GM12878 (cell line): ENCODE measurements around the gene TP53RK. TPM values are rescaled to one million over a fixed set of nuclear protein-coding genes. Genes with fewer than 3 reads are reported as not detected.

Source experiments
- ATAC-seq: fragments of 200-7000 bp; cut with Tn5 transposase; 3 replicates; pipeline ENCODE4 v1.9.1; 2020; ENCODE audit warnings: mild to moderate bottlenecking, moderate library complexity
- BruUV-seq: library from RNA; stranded (reverse); fragments of 400-500 nt; replicated peaks from 2 replicates; lab custom pipeline; 2021; lab: Mats Ljungman, UMichigan
- CTCF ChIA-PET: fragments of 300-600 bp; sonication (Branson Sonifier 250); formaldehyde crosslinking; extraction: SDS; loops from one replicate; lab custom pipeline; 2021; ENCODE audit warnings: inconsistent platforms; lab: Yijun Ruan, JAX
- POLR2A ChIA-PET: fragments of 350-600 bp; formaldehyde crosslinking; extraction: SDS; loops from one replicate; lab custom pipeline; 2021; ENCODE audit warnings: inconsistent platforms; lab: Charles Lee
- RAD21 ChIA-PET: fragments of 300-600 bp; sonication (Branson Sonifier 250); formaldehyde crosslinking; loops from one replicate; lab custom pipeline; 2023; ENCODE audit warnings: antibody characterized with exemption; ENCODE audit not compliant: unreplicated experiment; lab: Charles Lee
- SMC1A ChIA-PET: fragments of 300-600 bp; sonication (Branson Sonifier 250); formaldehyde crosslinking; loops from one replicate; lab custom pipeline; 2023; ENCODE audit not compliant: unreplicated experiment, uncharacterized antibody; lab: Charles Lee
- DNase-seq: peaks from one replicate; pipeline ENCODE4 v3.0.0-alpha.2; 2011; ENCODE audit warnings: low read depth, low spot score
- FAIRE-seq: peaks from 3 replicates; lab custom pipeline; 2011; peaks lifted over from hg19 to GRCh38; lab: Jason Lieb, UNC
- H2AFZ ChIP-seq: 2 replicates; pipeline ENCODE4 v1.6.0; 2011; ENCODE audit warnings: low read depth, low read length, control low read depth; ENCODE audit not compliant: control insufficient read depth
- H3K27ac ChIP-seq: 2 replicates; pipeline ENCODE4 v1.5.1; 2011; ENCODE audit warnings: control low read depth; ENCODE audit not compliant: control insufficient read depth, insufficient read depth
- H3K27me3 ChIP-seq, 2 experiments: replicated peaks in 1 of 2; 2 replicates each; pipeline versions ENCODE4 v1.6.0 to v1.6.1; 2011; ENCODE audit warnings: low read length in 1 of 2; ENCODE audit not compliant: control insufficient read depth in 2 of 2, insufficient read depth in 2 of 2
- H3K36me3 ChIP-seq, 2 experiments: 2 replicates each; pipeline ENCODE4 v1.5.1; 2011; ENCODE audit warnings: low read length in 1 of 2; ENCODE audit not compliant: control insufficient read depth in 2 of 2, insufficient read depth in 2 of 2
- H3K4me1 ChIP-seq: 2 replicates; pipeline ENCODE4 v1.6.1; 2011; ENCODE audit warnings: mild to moderate bottlenecking, low read length, moderate library complexity, mixed read lengths; ENCODE audit not compliant: control insufficient read depth, insufficient read depth
- H3K4me2 ChIP-seq: 2 replicates; pipeline ENCODE4 v1.6.0; 2011; ENCODE audit warnings: control low read depth; ENCODE audit not compliant: control insufficient read depth, insufficient read depth
- H3K4me3 ChIP-seq: fragments of 200-600 bp; sonication (generic); 2 replicates; pipeline ENCODE4 v1.5.1; 2016
- H3K79me2 ChIP-seq: 2 replicates; pipeline ENCODE4 v1.6.0; 2011; ENCODE audit warnings: low read length; ENCODE audit not compliant: control insufficient read depth, insufficient read depth
- H3K9ac ChIP-seq: 2 replicates; pipeline ENCODE4 v1.8.0; 2011; ENCODE audit warnings: low read length, control low read depth, mixed read lengths; ENCODE audit not compliant: control insufficient read depth, insufficient read depth
- H3K9me3 ChIP-seq: replicated peaks from 3 replicates; pipeline ENCODE4 v1.5.1; 2011; ENCODE audit warnings: mild to moderate bottlenecking, low read length; ENCODE audit not compliant: control insufficient read depth, insufficient read depth
- H4K20me1 ChIP-seq: 2 replicates; pipeline ENCODE4 v1.6.0; 2011; ENCODE audit not compliant: control insufficient read depth, insufficient read depth
- ASH2L ChIP-seq: fragments of 300-600, 200-600 bp; sonication (generic); IDR thresholded peaks from 2 replicates; pipeline ENCODE4 v1.6.1; 2017; ENCODE audit warnings: low read depth, mild to moderate bottlenecking, borderline replicate concordance
- BHLHE40 ChIP-seq, 2 experiments: fragments of 450-650 bp in 1 of 2; IDR thresholded peaks; 2 replicates each; pipeline ENCODE4 v1.6.1; 2011 to 2017; ENCODE audit warnings: low read depth in 2 of 2, borderline replicate concordance in 1 of 2, improper control_type of control experiment in 1 of 2, low read length in 1 of 2, mild to moderate bottlenecking in 1 of 2
- ETV6 ChIP-seq, 2 experiments: fragments of 450-650 bp in 1 of 2; IDR thresholded peaks in 1 of 2; conservative IDR thresholded peaks in 1 of 2; 2 replicates each; pipeline ENCODE4 v1.6.1; 2014; ENCODE audit warnings: antibody characterized with exemption in 1 of 2, borderline replicate concordance in 1 of 2, low read depth in 1 of 2, mild to moderate bottlenecking in 1 of 2, moderate library complexity in 1 of 2
- FOS ChIP-seq: IDR thresholded peaks from 3 replicates; pipeline ENCODE4 v1.6.1; 2011; ENCODE audit warnings: borderline replicate concordance; ENCODE audit not compliant: insufficient read length; ENCODE audit errors: extremely low read depth
- MXI1 ChIP-seq: fragments of 150-350 bp; IDR thresholded peaks from 2 replicates; pipeline ENCODE4 v1.6.1; 2011; ENCODE audit warnings: low read depth, mild to moderate bottlenecking, inconsistent platforms, low read length, improper control_type of control experiment
- RAD51 ChIP-seq: fragments of 450-650 bp; IDR thresholded peaks from 2 replicates; pipeline ENCODE4 v1.6.1; 2016; ENCODE audit warnings: moderate library complexity, mild to moderate bottlenecking, inconsistent platforms
- RCOR1 ChIP-seq: conservative IDR thresholded peaks from 2 replicates; pipeline ENCODE4 v1.6.1; 2012; ENCODE audit warnings: low read depth, low read length, improper control_type of control experiment
- WGBS: methylation state at CpG from one replicate; pipeline ENCODE4 v1.1.6; 2016; ENCODE audit warnings: low lambda C conversion rate; ENCODE audit not compliant: insufficient replicate concordance, insufficient coverage; ENCODE audit errors: missing lambda C conversion rate; 5-methylcytosine and 5-hydroxymethylcytosine counted together
- in situ Hi-C: fragments of 300-500 bp; cut with MboI; formaldehyde crosslinking; loops from 9 replicates; pipeline ENCODE4 v1.14.3; 2018; ENCODE audit warnings: mixed read lengths
- intact Hi-C: fragments of 100-400 bp; cut with micrococcal nuclease; formaldehyde crosslinking; loops from one replicate; pipeline ENCODE4 v1.14.2; 2022; ENCODE audit not compliant: unreplicated experiment
- polyA plus RNA-seq, 11 experiments: library from polyadenylated mRNA; depleted of rRNA in 4 of 11; unstranded in 6 of 11; stranded (reverse) in 5 of 11; fragments of >200 nt; fragmentation: Nextera tagmentation in 4 of 11; fragmentation: Illumina TruSeq in 1 of 11; extraction: Ambion mirVana in 4 of 11; extraction: Trizol in 1 of 11; gene quantifications; 1 replicate in 1 of 11; 2 replicates in 10 of 11; pipeline versions ENCODE4 v1.2.1 to v1.2.3, GENCODE V29; 2011 to 2016; ENCODE audit warnings: inconsistent platforms in 2 of 11, missing spikeins in 2 of 11, low read depth in 1 of 11
- total RNA-seq, 4 experiments: library from RNA; depleted of rRNA in 3 of 4; stranded (reverse); fragments of >200 nt in 3 of 4; fragmentation: Illumina TruSeq in 1 of 4; extraction: Trizol in 1 of 4; gene quantifications; 2 replicates each; pipeline versions ENCODE4 v1.2.1 to v1.2.3, GENCODE V29; 2013 to 2021
- TF ChIP-seq, protein P1 (sequence below): fragments of 450-650 bp; IDR thresholded peaks from 2 replicates; pipeline ENCODE4 v1.6.1; 2017; ENCODE audit warnings: mild to moderate bottlenecking, moderate library complexity
- TF ChIP-seq, protein P2 (sequence below): fragments of 450-650 bp; IDR thresholded peaks from 2 replicates; pipeline ENCODE4 v1.6.1; 2017; ENCODE audit warnings: mild to moderate bottlenecking

Gene TP53RK
- total and polyA plus RNA-seq, 10 of the 15 experiments (the other 5 are each of a cell fraction or from before 2014, with no cell fraction given) = 3.8 to 23.1 (median 16.1) TPM

DNA sequence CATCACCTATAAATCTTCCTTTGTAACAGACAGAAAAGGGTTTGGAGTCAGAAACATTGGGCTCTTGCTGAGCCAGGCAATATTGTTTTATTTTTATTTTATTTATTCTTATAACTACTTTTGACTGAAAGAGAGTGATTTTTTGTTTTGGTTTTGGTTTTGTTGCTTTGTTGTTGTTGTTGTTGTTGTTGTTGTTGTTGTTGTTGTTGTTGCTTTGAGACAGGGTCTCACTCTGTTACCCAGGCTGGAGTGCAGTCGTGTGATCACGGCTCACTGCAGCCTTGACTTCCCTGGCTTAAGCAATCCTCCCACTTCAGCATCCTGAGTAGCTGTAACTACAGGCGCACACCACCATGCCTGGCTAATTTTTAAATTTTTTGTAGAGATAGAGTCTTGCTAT lies 22.9 kb downstream of the TP53RK start:
- H3K27me3 ChIP-seq = no peaks in the 10 kb centered on the region
- H3K9me3 ChIP-seq = no peaks in the 10 kb centered on the region; the same call in 2 of the 3 replicates
- no peaks in the 10 kb centered on the region for H3K79me2 ChIP-seq
- in situ Hi-C loops = no loop called here
- no peaks in the 10 kb centered on the region for H3K4me1 ChIP-seq
- no peak overlapping the region for H3K27ac ChIP-seq
- WGBS = 90% methylated on average over 3 of the region's 3 CpGs
- ChIA-PET POLR2A (interaction anchor here (0.7 kb wide), 1 partner anchor 41 kb away, joined by 3 read pairs; no protein-coding TSS in a partner anchor), SMC1A (no interaction called here), RAD21 (no interaction called here), CTCF (no interaction called here)
- intact Hi-C loops = no loop called here
- H3K36me3 ChIP-seq = no peaks in the 10 kb centered on the region
- no peak for ATAC-seq
- H3K4me2 ChIP-seq = no peak overlapping the region
- FAIRE-seq = no peak
- H2AFZ ChIP-seq = no peak overlapping the region
- no TSS peak for BruUV-seq
- no peak overlapping the region for H3K4me3 ChIP-seq
- TF ChIP-seq, protein P1, sequence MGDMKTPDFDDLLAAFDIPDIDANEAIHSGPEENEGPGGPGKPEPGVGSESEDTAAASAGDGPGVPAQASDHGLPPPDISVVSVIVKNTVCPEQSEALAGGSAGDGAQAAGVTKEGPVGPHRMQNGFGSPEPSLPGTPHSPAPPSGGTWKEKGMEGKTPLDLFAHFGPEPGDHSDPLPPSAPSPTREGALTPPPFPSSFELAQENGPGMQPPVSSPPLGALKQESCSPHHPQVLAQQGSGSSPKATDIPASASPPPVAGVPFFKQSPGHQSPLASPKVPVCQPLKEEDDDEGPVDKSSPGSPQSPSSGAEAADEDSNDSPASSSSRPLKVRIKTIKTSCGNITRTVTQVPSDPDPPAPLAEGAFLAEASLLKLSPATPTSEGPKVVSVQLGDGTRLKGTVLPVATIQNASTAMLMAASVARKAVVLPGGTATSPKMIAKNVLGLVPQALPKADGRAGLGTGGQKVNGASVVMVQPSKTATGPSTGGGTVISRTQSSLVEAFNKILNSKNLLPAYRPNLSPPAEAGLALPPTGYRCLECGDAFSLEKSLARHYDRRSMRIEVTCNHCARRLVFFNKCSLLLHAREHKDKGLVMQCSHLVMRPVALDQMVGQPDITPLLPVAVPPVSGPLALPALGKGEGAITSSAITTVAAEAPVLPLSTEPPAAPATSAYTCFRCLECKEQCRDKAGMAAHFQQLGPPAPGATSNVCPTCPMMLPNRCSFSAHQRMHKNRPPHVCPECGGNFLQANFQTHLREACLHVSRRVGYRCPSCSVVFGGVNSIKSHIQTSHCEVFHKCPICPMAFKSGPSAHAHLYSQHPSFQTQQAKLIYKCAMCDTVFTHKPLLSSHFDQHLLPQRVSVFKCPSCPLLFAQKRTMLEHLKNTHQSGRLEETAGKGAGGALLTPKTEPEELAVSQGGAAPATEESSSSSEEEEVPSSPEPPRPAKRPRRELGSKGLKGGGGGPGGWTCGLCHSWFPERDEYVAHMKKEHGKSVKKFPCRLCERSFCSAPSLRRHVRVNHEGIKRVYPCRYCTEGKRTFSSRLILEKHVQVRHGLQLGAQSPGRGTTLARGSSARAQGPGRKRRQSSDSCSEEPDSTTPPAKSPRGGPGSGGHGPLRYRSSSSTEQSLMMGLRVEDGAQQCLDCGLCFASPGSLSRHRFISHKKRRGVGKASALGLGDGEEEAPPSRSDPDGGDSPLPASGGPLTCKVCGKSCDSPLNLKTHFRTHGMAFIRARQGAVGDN = no peak
- TF ChIP-seq FOS (no peak), RCOR1 (no peak), RAD51 (no peak), ASH2L (no peak), ETV6 (conservative IDR thresholded peaks at IDR 0.05 in 1 of 2, IDR thresholded peaks at IDR 0.05 in 1 of 2; ENCODE audit: borderline replicate concordance in 1 of 2, low read depth in 1 of 2) (no peak), MXI1 (no peak), BHLHE40 (IDR thresholded peaks at IDR 0.05; ENCODE audit: borderline replicate concordance in 1 of 2, low read depth in 2 of 2, low read length in 1 of 2) (no peak)
- TF ChIP-seq, protein P2, sequence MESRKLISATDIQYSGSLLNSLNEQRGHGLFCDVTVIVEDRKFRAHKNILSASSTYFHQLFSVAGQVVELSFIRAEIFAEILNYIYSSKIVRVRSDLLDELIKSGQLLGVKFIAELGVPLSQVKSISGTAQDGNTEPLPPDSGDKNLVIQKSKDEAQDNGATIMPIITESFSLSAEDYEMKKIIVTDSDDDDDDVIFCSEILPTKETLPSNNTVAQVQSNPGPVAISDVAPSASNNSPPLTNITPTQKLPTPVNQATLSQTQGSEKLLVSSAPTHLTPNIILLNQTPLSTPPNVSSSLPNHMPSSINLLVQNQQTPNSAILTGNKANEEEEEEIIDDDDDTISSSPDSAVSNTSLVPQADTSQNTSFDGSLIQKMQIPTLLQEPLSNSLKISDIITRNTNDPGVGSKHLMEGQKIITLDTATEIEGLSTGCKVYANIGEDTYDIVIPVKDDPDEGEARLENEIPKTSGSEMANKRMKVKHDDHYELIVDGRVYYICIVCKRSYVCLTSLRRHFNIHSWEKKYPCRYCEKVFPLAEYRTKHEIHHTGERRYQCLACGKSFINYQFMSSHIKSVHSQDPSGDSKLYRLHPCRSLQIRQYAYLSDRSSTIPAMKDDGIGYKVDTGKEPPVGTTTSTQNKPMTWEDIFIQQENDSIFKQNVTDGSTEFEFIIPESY = no peak
- no peak overlapping the region for H3K9ac ChIP-seq
- H4K20me1 ChIP-seq = no peaks in the 10 kb centered on the region
- no peak for DNase-seq
